GM21526 (cell line): ENCODE data around the gene UBE2O.

Source experiments
- ATAC-seq: cut with Tn5 transposase; IDR thresholded peaks from one replicate; pipeline ENCODE4 v1.9.1; 2021; ENCODE audit warnings: moderate library complexity; ENCODE audit not compliant: unreplicated experiment, low FRiP score

Gene UBE2O

DNA sequence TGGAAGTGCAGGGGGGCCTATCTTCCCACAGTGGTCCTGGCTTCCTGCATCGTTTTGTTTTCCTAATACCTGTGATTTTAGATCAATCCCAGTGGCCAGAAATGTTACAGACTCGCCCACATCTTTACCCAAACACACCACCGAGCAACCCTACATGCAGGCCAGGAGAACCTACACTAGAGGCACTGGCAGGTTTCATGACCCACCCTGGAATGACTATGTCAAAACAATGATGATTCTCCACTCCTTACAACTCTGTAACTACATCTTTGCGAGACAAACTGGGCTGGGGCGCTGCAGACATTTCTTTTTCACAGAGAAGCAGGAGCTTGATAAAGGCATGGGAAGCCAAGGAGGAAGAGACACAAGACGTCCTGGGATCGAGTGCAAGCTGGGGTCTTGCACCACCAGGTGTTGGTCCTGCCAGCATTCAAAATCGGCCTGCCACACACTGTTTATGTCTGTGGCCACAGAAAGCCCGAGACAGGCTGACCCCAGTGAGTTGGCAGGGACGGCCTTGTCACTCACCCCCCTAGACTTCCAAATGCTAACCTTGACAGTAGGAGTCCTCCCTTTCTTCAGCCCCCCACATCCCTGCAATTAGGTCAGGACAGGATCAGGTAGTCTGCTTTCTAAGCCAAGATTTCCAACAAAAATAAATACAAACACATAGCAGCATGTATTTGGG lies 32.5 kb downstream of the UBE2O start:
- ATAC-seq = no peak

DNA sequence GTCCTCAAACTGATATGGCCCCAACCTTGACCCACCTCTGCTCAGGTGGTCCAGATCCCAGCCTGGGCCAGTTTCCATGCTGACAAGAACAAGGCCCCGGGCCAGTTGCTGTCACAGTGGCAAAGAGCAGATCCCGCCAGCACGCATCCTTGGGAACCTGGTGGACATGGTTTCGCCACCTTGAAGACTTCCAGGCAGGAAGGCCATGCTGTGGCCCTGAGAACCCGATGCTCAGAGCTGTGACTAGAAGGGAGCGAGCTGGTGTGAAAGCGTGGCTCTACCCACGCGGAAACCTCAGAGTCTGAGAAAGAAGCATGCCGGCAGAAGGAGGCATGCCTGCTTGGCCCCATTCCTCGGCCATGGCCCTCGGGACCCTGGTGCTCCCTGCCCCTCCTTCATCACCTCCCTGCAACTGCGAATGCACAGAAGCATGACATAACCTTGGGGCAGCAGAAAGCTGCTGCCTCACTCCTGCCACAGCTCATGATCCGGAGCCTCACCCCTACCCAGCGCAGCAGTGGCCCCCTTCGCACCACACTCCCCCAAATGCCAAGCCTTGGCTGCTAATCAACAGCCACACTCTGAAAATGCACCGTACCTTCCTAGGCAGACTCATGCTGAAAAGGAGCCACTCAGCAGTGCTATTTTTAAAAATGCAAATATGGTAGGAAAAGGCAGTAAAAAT lies 33.2 kb downstream of the UBE2O start:
- ATAC-seq = no peak

DNA sequence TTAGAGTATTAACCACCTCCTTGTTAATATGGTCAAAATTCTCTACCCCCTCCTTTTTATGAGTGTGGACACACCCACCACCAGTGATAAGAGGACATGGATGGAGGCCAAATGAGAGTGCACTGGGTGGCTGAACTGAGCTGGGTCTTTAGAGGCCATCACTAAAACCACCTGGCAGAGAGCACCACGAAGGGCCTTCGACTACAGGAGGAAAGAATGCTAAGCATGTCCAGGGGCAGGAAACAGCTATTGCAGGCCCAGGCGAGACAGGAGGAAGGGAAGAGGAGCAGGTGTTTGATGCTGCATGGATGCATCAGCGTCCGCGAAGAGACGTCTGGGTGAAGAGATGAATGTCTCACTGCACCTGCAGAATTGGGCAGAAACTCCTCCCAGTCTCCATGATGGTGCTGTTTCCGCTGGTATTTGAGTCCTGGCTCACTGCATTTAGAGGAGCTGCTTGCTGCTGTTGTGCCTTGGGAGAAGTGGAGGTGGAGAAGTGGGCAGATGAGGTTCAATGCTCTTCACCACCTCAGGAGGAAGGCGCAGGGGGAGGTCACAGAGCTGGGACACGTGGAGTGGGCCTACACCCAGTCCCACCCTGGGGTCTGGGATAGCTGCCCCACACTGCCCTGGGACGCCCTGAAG lies 35.3 kb downstream of the UBE2O start:
- ATAC-seq = no peak

DNA sequence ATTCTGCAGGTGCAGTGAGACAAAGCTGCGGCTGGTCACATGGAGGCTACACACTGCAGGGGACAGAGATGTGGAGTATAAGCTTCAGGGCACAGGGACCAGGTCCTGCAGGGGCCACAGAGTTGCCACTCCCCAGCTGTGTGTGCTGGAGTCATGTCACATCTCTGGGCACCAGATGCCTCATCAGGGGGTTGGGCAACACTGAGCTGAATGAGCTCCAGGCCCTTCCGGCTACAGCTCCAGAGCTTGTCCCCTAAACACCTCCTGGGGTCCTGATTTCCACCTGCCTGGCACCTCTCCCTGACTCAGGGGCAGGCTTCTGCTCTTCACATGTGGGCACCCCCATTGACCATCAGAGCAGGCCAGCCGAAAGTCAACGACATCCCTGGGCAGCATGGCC lies 36.1 kb downstream of the UBE2O start:
- no peak for ATAC-seq

DNA sequence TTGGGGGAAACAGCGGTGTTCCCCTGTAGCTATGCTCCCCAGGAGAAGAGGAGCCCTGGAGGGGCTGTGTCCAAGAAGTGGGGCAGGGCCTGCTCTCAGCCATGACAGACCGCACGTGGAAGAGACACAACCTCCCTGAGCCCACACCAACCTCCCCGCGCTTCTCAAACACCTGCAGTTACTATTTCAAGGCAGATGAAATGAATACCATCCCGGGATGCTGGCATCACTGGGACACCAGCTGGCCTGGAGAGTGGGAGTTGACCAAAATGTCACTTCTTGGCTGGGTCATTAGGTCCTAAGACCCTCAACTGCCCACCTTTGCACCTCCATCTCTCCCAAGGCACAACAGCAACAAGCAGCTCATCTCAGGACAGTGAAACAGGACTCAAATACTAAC lies 36.5 kb downstream of the UBE2O start:
- ATAC-seq = no peak

DNA sequence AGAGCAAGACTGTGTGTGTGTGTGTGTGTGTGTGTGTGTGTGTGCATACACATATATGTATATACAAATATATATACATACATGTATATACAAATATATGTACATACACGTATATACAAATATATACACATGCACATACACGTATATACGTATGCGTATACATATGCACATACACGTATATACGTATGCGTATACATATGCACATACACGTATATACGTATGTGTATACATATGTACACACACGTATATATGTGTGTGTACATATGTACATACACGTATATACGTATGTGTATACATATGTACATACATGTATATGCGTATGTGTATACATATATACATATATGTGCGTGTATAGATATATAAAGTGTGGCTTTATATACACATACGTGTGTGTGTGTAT lies 37.2 kb downstream of the UBE2O start:
- ATAC-seq = no peak

DNA sequence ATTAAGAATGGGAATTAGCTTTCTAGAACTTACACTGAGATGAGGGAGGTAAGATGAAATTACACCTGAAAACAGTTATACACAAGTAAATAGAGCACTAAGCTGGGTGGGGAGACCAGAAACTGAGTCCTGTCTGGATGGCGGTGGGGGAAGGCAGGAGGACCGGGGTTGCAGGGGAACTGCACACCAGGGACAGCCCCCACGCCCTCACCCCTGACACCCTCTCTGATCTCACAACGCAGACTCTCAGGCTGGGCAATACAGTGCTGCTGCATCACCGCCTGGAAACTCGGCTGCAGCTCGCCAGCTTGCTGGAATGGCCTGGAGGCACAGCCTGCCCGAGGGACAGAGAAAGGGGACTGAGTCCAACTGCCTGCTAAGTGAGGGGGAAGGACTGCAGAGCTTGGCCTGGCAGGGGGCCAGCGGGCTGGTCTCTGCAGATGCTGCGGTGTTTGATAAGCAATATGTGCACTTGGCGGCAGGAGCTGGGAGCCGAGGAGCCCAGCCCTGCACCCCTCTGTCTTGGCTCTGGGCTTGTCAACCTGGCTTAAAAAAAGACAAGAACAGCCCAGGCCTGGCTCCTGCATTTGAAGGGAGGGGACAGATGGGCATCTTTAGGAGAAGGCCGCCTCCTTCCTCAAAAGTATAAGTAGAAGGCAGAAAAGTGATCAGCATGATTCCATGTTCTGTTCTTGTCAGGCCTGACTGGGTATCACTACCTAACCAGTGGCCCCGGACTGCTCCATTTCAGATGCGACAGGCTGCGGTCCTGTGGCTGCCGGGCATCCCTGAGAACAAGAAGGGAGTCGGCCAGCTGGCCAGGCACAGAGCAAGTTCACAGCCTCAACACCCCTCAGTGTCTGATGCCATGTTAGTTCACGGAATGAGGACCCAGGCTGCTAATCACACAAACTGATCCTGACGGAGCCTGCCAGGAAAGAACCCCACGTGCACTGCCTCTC lies 38.3 kb downstream of the UBE2O start:
- no peak for ATAC-seq

DNA sequence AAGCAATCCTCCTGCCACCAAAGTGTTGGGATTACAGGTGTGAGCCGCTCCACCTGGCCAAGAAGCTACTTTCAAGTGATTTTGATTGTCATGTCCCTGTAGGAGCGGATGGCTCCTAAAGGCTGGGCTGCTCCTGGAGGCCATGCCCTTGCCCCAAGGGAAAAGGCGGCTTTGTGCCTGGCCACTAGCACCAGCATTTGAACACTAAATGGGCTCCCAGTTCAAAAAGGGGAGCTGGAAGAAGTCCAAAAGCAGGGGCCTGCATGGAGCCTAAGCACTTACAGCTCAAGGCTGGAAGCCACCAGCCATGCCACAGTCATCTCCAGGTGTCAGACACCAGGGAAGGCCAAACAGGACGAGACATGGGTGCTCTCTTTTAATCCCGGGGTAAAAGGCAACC lies 41.7 kb downstream of the UBE2O start:
- ATAC-seq = no peak

DNA sequence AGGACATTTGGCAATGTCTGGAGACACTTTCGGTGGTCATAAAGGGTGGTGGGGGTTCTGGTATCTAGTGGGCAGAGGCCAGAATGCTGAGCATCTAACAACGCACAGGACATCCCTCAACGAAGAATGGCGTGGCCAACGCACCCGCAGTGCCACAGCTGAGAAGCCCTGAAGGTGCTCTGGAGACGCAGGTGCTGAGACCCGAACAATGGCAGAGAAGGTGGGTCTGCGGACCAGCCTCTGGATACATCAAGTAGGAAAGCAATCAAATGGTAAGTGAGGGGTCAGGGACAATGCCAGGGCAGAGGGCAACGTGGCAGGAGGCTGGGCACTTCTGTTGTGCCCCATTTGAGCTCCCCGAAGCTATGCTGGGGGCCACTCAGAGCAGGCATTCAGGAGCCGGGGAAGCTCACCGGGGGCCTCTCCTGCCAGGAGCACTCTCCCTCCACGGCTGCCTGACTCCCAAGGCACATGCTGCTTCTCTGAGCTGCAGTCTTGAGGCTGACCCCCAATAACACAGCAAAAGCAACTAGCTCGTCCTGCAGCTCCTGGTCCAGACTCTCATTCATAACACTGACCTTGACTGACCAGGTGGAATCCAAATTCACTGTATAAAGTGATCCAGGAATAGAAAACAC lies 42.5 kb downstream of the UBE2O start:
- no peak for ATAC-seq

DNA sequence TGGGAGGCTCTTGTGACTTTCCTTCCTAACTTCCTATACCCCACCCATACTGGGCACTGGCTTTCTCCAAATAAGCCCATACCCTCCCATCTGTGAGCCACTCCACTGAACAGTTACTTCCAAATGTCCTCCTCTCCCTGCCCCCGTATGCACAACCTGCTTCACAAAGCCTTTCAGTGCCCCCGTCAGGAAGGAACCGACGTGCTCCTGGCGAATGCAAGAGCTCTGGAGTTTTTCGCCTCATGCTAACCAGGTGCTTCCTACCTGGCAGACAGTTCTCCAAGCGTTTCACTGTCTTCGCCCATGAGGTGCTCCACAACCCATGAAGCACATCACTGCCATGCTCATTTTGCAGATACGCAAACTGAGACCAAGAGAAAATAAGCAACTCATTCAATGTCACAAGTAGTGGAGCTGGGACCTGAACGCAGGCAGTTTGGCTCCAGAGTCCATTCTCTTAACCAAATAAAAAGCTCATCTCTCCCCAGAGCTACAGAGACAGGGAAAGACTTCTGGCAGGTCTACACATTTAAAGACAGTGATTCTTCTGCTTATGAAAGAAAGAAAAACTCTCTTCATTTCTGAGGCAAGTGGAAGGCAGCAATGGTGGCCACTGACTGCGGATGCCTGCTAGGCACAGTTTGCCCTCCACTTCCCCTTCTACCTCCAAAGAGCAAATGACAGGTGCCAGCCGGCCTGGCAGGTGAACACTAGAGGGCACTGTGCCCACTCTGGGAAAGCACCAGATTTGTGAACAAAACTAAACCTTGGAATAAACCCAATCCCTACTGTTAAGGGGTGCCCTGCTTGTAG lies 44.7 kb downstream of the UBE2O start:
- ATAC-seq = no peak

DNA sequence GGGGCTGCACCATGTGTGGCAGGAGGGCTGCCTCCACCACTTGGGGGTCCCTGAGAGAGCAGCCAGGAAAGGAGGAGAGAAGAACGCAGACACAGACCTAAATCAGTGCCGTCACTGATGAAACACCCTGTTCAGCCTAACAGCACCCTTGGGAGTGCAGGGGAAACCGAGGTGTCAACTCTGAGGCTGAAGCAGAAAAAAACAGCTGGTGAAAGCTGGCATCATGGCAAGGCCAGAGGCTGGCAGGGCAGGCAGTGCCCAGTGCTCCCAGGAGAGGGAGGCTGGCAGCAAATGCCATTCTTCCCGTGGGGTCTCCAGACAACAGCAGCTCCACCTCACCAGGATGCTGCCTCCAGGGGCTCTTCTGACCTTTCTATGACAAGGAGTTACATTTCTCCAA lies 45.4 kb downstream of the UBE2O start:
- ATAC-seq = no peak

DNA sequence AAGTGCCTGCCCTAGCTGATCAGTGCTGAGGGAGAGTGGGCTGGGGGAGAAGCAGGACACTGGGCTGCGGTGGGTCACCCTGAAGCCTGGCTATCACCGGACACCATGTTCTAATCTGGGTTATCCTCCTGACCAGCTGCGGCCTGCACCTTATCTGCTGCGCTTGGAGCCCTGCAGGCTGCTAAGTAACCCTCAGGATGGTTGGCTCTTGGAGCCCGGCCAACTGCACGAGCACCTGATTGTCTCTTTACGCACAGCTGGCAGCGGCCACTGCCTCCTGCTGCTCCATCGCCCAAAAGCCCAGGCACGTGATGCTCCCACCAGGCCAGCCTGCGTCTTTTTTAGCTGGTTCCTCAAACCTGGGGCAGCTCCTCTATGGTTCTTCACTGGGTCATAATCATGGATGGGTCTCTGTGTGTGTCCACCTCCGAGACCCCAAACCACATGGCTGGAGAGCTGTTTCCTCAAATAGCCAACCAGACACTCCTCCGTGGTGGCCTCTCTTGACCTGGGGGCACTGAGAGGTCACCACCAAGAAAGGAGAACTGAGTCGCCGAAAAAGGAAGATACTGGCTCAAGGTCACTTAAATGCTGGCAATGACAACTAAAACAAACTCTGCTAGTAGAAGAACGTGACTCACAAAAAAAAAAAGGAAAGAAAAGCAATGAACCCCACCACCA lies 46.8 kb downstream of the UBE2O start:
- ATAC-seq = no peak

DNA sequence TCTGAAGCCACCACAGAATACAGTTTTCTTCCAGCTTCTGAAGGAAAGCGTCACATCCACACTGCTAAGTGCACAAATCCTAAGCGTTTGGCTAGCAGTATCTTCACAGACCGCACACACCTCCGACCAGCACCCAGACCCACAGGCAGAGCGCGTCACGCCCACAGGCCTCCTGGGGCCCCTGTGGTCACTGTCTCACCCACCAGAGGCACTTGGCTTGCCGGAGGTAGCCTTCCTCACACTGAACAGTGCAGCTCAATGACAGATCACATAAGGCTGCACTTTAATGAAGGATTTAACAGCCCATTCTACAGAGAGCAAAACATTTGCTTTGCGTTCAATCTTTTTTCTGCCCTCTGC lies 47.4 kb downstream of the UBE2O start:
- no peak for ATAC-seq

DNA sequence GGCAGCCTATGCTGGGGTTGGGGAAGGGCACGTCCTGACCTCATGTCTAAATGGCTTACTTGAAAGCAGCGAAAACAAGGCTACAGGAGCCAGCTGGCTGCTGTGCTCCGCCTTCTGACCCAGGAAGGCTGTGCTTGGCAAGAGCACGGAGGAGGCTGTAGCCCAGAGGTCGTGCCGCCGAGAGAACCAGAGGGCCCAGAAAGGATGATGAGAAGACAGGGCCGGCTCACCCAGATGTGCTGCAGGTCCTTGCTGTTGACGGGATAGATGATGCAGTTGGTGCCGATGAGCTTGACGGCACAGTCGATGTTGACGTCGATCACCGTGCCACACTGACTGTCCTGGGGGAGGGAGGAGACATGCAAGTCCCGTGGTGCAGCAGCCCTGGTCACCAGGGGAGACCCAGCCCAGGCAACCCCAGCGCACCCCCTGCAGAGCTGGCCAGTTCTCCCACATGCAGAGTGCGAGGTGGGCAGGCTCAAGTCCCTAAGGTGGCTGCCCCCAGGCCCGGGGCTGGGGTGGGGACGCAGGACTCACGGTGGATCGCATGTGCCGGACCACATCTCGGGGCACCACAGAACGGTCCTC lies 47.9 kb downstream of the UBE2O start:
- no peak for ATAC-seq

DNA sequence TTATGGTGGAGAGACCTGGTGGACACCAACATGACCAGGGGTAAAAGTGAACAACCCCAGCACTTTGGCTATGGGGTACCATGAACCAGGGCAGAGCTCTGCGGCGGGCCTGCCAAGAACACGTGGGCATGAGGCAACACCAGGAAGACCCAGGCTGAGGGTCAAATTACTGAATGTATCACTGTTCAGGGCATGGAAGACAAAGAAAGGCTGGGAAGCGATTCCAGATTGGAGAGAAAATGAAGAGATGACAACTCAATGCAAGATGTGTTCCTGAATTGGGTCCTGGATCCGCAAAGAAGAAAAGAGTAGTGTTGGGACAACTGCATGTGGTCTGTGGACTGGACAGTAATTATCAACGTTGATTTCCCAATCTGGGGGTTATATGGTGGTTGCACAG lies 48.7 kb downstream of the UBE2O start:
- no peak for ATAC-seq

DNA sequence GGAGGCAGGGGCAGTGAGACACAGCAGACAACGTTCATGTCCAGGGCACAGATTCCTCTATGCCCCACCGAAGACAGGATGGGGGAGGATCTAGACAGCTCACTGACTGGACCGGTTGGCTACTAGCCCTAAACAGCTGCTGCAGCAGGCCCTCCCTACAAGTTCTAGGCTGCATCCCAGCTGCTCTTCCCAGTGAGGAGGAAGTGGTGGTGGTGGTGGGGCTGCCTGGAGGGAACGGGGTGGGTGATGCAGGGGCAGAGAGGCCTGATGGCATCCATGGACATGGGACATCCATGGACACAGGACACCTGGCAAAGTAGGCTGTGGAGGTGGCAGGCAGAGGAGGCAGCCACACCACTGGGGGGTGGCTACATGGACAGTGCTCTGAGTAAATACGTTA lies 50.2 kb downstream of the UBE2O start:
- no peak for ATAC-seq

DNA sequence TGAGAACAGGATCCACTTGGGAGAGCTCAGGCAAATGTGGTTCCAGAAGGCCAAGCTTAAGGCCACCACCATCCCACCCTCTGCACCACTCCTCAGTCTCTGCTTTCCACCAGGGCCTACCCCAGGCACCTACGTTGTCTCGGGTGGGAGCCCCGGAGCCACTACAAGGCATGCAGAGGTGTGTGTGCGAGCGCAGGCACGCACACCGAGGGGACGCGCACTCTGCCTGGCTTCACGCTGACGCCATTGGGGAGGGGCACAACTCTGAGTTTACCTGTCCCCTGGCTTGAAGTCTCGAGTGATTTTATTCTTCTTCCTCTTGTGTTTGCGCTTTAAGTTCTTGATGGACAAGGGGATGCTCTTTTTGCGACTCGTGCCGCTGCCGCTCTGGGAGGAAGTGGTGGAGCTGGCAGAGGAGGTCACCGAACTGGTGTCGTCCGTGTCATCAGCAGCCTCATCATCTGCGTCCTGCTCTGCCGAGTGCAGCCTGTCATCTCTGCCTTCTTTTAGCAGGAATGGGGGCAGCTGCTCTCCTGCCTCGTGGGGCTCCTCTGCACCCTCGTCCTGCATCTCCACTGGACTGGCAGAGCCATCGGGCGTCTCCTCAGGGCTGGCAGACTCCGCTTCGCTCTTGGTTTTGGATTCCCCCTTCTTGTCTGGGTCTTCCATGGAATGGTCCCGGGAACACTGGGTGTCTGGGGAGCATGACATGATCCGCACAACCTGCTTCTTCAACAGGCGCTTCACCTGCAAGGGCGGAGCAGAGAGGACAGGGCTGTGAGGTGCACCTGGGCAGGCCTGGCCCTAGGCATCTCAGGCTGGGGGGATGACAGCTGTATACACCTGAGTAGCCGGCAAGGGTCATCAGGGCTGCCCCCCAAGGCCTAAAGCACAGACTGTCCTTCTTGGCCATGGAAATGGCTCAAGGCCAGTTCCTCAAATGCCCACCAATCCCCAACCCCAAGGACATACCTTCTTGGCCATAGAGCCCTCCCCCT lies 53.5 kb downstream of the UBE2O start:
- ATAC-seq = no peak
